ENCODE measurements around the gene DNER. TPM values are rescaled to one million over a fixed set of nuclear protein-coding genes. Genes with fewer than 3 reads are reported as not detected.

The DNER gene
- total and polyA plus RNA-seq, 8 donors, result 0.06 to 2.4 (median 1.9) TPM

DNA sequence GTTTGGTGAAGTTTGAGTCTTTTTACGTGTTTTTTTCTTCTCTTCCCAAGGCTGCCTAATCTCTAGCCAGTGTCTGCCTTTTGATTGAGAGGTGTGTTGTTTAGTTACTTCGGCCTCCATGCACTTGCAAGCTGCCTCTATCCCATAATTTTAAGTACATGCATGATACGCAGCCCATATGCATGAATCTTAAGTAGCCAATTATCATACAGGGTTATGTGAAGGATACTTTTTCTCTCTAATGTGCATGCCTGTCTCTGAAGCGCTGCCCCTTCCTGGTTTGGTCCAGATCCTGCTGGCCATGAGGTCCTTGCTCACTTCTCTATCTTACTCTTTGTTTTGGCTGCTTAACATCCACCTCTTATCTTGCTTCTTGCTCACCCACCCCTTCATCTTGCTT lies 369.4 kb downstream of the DNER start:
- no peak overlapping the region for H3K27ac ChIP-seq
- no peak for DNase-seq
- no peak overlapping the region for H3K4me3 ChIP-seq
- no peaks in the 10 kb centered on the region for H3K9me3 ChIP-seq
- no peaks in the 10 kb centered on the region for H3K36me3 ChIP-seq
- TF ChIP-seq, protein P1, sequence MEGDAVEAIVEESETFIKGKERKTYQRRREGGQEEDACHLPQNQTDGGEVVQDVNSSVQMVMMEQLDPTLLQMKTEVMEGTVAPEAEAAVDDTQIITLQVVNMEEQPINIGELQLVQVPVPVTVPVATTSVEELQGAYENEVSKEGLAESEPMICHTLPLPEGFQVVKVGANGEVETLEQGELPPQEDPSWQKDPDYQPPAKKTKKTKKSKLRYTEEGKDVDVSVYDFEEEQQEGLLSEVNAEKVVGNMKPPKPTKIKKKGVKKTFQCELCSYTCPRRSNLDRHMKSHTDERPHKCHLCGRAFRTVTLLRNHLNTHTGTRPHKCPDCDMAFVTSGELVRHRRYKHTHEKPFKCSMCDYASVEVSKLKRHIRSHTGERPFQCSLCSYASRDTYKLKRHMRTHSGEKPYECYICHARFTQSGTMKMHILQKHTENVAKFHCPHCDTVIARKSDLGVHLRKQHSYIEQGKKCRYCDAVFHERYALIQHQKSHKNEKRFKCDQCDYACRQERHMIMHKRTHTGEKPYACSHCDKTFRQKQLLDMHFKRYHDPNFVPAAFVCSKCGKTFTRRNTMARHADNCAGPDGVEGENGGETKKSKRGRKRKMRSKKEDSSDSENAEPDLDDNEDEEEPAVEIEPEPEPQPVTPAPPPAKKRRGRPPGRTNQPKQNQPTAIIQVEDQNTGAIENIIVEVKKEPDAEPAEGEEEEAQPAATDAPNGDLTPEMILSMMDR (IDR thresholded peaks at IDR 0.05), result no peak
- ATAC-seq, result no peak
- H3K4me1 ChIP-seq, result peaks cover 0 to 5% of the 10 kb centered on the region in 2 donors
- H3K27me3 ChIP-seq, result no peaks in the 10 kb centered on the region
- intact Hi-C loops (cut with DNase I), result loop anchor here in 1 of 2 donors (10.0 kb wide), 1 partner anchor 240 kb away; no protein-coding TSS in a partner anchor

DNA sequence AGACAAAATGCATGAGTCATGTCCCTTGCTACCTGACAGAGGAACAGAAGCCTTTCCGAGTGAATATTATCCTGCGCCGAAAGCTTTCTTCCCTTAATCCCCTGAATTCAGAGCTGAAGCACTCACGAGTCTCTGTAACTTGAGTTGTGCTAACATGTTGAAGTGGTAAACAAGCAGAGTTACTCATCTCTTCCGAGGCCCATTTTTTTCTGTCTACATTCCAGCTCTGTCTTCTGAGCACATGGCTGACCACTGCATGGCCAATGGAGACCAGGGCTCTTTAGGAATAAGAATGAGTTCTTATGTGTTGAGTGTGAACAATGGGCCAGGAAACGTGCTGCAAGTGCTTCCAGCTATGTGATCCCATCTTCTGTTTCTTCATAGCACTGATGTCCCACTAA lies 370.2 kb downstream of the DNER start:
- ATAC-seq (no peak), DNase-seq (no peak)
- Histone ChIP-seq H3K4me1 (peaks cover 0 to 5% of the 10 kb centered on the region in 2 donors), H3K36me3 (no peaks in the 10 kb centered on the region), H3K27ac (no peak overlapping the region), H3K4me3 (no peak overlapping the region), H3K9me3 (no peaks in the 10 kb centered on the region), H3K27me3 (no peaks in the 10 kb centered on the region)
- TF ChIP-seq, protein P1 (IDR thresholded peaks at IDR 0.05), result no peak
- intact Hi-C loops (cut with DNase I), result loop anchor here in 1 of 2 donors (10.0 kb wide), 1 partner anchor 241 kb away; no protein-coding TSS in a partner anchor

DNA sequence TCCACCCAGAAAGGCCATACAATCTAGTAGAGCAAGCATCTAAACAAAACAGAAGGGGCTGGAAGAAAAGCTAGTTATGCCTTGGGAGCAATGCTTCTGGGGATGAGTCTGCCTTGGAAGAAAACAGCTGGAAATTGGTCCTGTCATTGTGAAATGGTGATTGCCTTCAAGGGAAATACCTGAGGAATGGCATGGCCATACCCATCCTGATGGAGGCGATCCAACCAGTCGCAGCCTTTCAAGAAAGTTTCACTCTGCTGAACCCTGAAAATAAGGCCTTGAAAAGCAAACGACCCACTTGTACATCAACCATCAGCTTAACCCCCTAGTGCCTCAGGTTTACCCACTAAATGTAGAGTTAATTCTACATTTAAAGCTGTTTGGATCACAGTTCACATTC lies 370.7 kb downstream of the DNER start:
- no peak overlapping the region for H3K27ac ChIP-seq
- intact Hi-C loops (cut with DNase I), result loop anchor here in 1 of 2 donors (10.0 kb wide), 1 partner anchor 241 kb away; no protein-coding TSS in a partner anchor
- no peak for ATAC-seq
- no peak for DNase-seq
- TF ChIP-seq, protein P1 (IDR thresholded peaks at IDR 0.05), result no peak
- H3K4me3 ChIP-seq, result no peak overlapping the region
- no peaks in the 10 kb centered on the region for H3K36me3 ChIP-seq
- no peaks in the 10 kb centered on the region for H3K9me3 ChIP-seq
- H3K4me1 ChIP-seq, result peaks cover 0 to 5% of the 10 kb centered on the region in 2 donors
- no peaks in the 10 kb centered on the region for H3K27me3 ChIP-seq

DNA sequence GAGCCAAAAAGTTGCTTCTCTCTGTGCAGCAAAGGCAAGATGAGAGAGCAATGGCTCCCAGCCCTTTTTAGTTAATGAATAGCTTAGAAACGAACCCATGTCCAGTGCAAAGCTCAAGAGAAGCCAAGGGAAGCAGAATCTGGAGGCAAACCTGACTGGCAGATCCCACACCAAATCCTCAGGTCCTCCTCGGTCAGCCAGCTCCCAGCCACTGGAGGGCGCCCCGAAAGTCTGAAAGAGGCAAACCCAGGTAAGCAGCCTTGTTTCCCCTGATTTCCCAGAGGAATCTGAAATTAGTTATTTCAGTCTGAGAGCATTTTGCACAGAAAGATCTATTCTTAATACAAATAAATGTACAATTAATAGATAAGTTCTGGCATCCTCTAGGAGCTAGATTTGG lies 372.0 kb downstream of the DNER start:
- Histone ChIP-seq H3K4me1 (peaks cover 0 to 5% of the 10 kb centered on the region in 2 donors), H3K4me3 (no peak overlapping the region), H3K36me3 (no peaks in the 10 kb centered on the region), H3K27me3 (no peaks in the 10 kb centered on the region), H3K27ac (no peak overlapping the region), H3K9me3 (no peaks in the 10 kb centered on the region)
- TF ChIP-seq, protein P1 (IDR thresholded peaks at IDR 0.05), result peak; percentile 37 to 38
- intact Hi-C loops (cut with DNase I), result loop anchor here in 1 of 2 donors (10.0 kb wide), 1 partner anchor 242 kb away; no protein-coding TSS in a partner anchor
- ATAC-seq (peak; percentile 74), DNase-seq (peak in 3 of 4 donors; percentile 16 to 83 (median 47))

DNA sequence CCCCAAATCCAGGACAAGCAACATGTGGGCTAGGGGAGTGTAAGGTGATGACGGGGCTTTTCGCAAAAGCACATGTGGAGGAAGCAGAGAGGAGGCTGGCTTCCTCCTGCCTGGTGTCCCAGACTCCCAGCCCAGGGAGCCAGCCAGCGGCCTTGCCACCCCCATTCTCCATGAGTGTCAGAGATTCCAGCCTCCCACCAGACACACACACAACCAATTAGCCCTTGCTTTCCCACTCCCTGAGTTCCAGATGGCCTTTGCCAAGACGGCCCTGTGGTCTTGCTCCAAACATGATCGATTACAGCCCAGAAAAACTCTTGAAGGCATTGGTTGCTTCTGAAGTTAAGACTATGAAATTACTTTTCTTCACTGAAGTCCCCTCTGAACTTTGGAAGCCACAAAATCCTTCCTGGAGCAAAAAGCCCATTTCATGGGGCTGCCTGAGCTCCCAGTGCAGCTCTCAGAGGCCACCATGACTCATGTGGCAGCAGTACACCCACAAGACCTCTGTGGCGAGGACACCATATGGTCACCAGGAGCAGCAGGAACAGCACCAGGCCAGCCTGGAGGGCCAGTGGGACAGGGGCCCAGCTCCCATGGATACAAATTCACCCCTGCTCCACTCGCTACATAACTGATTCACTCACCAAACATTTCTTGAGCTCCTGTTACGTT lies 374.1 kb downstream of the DNER start:
- ATAC-seq (no peak), DNase-seq (no peak)
- H3K27ac ChIP-seq, result no peak overlapping the region
- no peak overlapping the region for H3K4me3 ChIP-seq
- no peaks in the 10 kb centered on the region for H3K9me3 ChIP-seq
- H3K27me3 ChIP-seq, result no peaks in the 10 kb centered on the region
- TF ChIP-seq, protein P1 (IDR thresholded peaks at IDR 0.05), result no peak
- H3K36me3 ChIP-seq, result no peaks in the 10 kb centered on the region
- intact Hi-C loops (cut with DNase I), result loop anchor here in 1 of 2 donors (10.0 kb wide), 1 partner anchor 245 kb away; no protein-coding TSS in a partner anchor
- peaks cover 0 to 5% of the 10 kb centered on the region in 2 donors for H3K4me1 ChIP-seq
